Liver (tissue), 9 donors: Measurements from ENCODE around the gene FADS1. TPM values are rescaled to one million over a fixed set of nuclear protein-coding genes. Genes with fewer than 3 reads are reported as not detected.

Experiments
- DNase-seq: peaks from one replicate; pipeline ENCODE4 v3.0.0-alpha.2; 2017; ENCODE audit warnings: low spot score
- H3K27ac ChIP-seq, 2 donors: one replicate each; pipeline ENCODE4 v1.7.0; 2013; ENCODE audit warnings: inconsistent platforms in 2 of 2, low read length in 2 of 2, control low read depth in 1 of 2, low read depth in 1 of 2, mild to moderate bottlenecking in 1 of 2
- H3K27me3 ChIP-seq, 4 donors: one replicate each; pipeline versions ENCODE4 v1.6.1 to v1.7.0; 2013; ENCODE audit warnings: low read length in 3 of 4, inconsistent platforms in 1 of 4, mild to moderate bottlenecking in 1 of 4, moderate library complexity in 1 of 4; ENCODE audit not compliant: control insufficient read depth in 4 of 4, insufficient read depth in 4 of 4
- H3K36me3 ChIP-seq, 4 donors: one replicate each; pipeline versions ENCODE4 v1.6.1 to v1.7.0; 2013; ENCODE audit warnings: low read length in 3 of 4, mild to moderate bottlenecking in 3 of 4, low read depth in 1 of 4, moderate library complexity in 1 of 4; ENCODE audit not compliant: control insufficient read depth in 4 of 4, insufficient read depth in 3 of 4
- H3K4me1 ChIP-seq, 4 donors: one replicate each; pipeline versions ENCODE4 v1.6.1 to v1.7.0; 2013; ENCODE audit warnings: low read length in 3 of 4, mild to moderate bottlenecking in 3 of 4, moderate library complexity in 1 of 4; ENCODE audit not compliant: control insufficient read depth in 4 of 4, insufficient read depth in 4 of 4
- H3K4me3 ChIP-seq, 3 donors: one replicate each; pipeline versions ENCODE4 v1.6.1 to v1.7.0; 2013; ENCODE audit warnings: low read length in 3 of 3, control low read depth in 1 of 3, low read depth in 1 of 3, mild to moderate bottlenecking in 1 of 3
- H3K9ac ChIP-seq, 2 donors: one replicate each; pipeline ENCODE4 v1.7.0; 2013; ENCODE audit warnings: low read length in 2 of 2, mild to moderate bottlenecking in 2 of 2, moderate library complexity in 2 of 2, control low read depth in 1 of 2, low read depth in 1 of 2
- H3K9me3 ChIP-seq, 4 donors: one replicate each; pipeline versions ENCODE4 v1.6.1 to v1.7.0; 2013; ENCODE audit warnings: low read length in 3 of 4; ENCODE audit not compliant: control insufficient read depth in 4 of 4
- ATF3 ChIP-seq: IDR thresholded peaks from 2 replicates; pipeline ENCODE4 v1.6.1; 2016; ENCODE audit warnings: antibody characterized with exemption
- EGR1 ChIP-seq, 2 donors: IDR thresholded peaks; 2 replicates each; pipeline ENCODE4 v1.6.1; 2016 to 2018; ENCODE audit warnings: antibody characterized with exemption in 2 of 2, low read depth in 2 of 2
- FOXA1 ChIP-seq: IDR thresholded peaks from 2 replicates; pipeline ENCODE4 v1.6.1; 2016; ENCODE audit warnings: antibody characterized with exemption
- FOXA2 ChIP-seq: IDR thresholded peaks from 2 replicates; pipeline ENCODE4 v1.6.1; 2016; ENCODE audit warnings: antibody characterized with exemption
- HNF4A ChIP-seq, 2 donors: conservative IDR thresholded peaks; 2 replicates each; pipeline ENCODE4 v1.6.1; 2016; ENCODE audit warnings: antibody characterized with exemption in 2 of 2, mild to moderate bottlenecking in 2 of 2
- HNF4G ChIP-seq: IDR thresholded peaks from 2 replicates; pipeline ENCODE4 v1.6.1; 2016; ENCODE audit warnings: antibody characterized with exemption
- JUND ChIP-seq, 2 donors: IDR thresholded peaks; 2 replicates each; pipeline ENCODE4 v1.6.1; 2016; ENCODE audit warnings: antibody characterized with exemption in 2 of 2
- NR2F2 ChIP-seq: IDR thresholded peaks from 2 replicates; pipeline ENCODE4 v1.6.1; 2016; ENCODE audit warnings: antibody characterized with exemption
- RAD21 ChIP-seq, 2 donors: IDR thresholded peaks; 2 replicates each; pipeline ENCODE4 v1.6.1; 2016; ENCODE audit warnings: antibody characterized with exemption in 2 of 2, mild to moderate bottlenecking in 2 of 2
- RXRA ChIP-seq, 2 donors: IDR thresholded peaks; 2 replicates each; pipeline ENCODE4 v1.6.1; 2017 to 2018; ENCODE audit warnings: antibody characterized with exemption in 2 of 2, mild to moderate bottlenecking in 1 of 2
- SP1 ChIP-seq: IDR thresholded peaks from 2 replicates; pipeline ENCODE4 v1.6.1; 2018; ENCODE audit warnings: antibody characterized with exemption, mild to moderate bottlenecking
- TAF1 ChIP-seq: conservative IDR thresholded peaks from 2 replicates; pipeline ENCODE4 v1.6.1; 2016; ENCODE audit warnings: antibody characterized with exemption, mild to moderate bottlenecking
- YY1 ChIP-seq: IDR thresholded peaks from 2 replicates; pipeline ENCODE4 v1.6.1; 2016; ENCODE audit warnings: antibody characterized with exemption, mild to moderate bottlenecking
- WGBS: extraction: QIAGEN DNeasy Blood & Tissue Kit; methylation state at CpG from one replicate; pipeline ENCODE4 v1.1.7; 2013; 5-methylcytosine and 5-hydroxymethylcytosine counted together
- polyA plus RNA-seq, 2 donors: library from polyadenylated mRNA; stranded (reverse) in 1 of 2; unstranded in 1 of 2; fragments of 200-250 nt in 1 of 2; fragments of >200 nt in 1 of 2; fragmentation: Nextera tagmentation in 1 of 2; extraction: Ambion mirVana in 1 of 2; gene quantifications; one replicate each; pipeline versions ENCODE4 v1.2.1 to v1.2.3, GENCODE V29; 2013 to 2015
- total RNA-seq, 2 donors: library from RNA; depleted of rRNA; stranded (reverse); fragments of >200 nt; gene quantifications; one replicate each; pipeline ENCODE4 v1.2.3, GENCODE V29; 2014
- TF ChIP-seq, protein P1 (sequence below): IDR thresholded peaks from 2 replicates; pipeline ENCODE4 v1.6.1; 2016; ENCODE audit warnings: antibody characterized with exemption, mild to moderate bottlenecking
- TF ChIP-seq, protein P2 (sequence below): IDR thresholded peaks from 2 replicates; pipeline ENCODE4 v1.6.1; 2016; ENCODE audit warnings: antibody characterized with exemption
- TF ChIP-seq, protein P3 (sequence below): fragments of 150-350 bp; IDR thresholded peaks from 2 replicates; pipeline ENCODE4 v1.5.1; 2017; ENCODE audit warnings: improper control_type of control experiment, low read depth, low read length; ENCODE audit not compliant: missing input control
- TF ChIP-seq, protein P4 (sequence below): IDR thresholded peaks from 2 replicates; pipeline ENCODE4 v1.6.1; 2016; ENCODE audit warnings: antibody characterized with exemption
- donor health status: healthy.
- donor health status: healthy.
- donor health status: healthy.
- donor health status: healthy.
- donor health status: healthy.

The FADS1 gene
- total and polyA plus RNA-seq, 4 donors = 16.8 to 137 (median 58.7) TPM

DNA sequence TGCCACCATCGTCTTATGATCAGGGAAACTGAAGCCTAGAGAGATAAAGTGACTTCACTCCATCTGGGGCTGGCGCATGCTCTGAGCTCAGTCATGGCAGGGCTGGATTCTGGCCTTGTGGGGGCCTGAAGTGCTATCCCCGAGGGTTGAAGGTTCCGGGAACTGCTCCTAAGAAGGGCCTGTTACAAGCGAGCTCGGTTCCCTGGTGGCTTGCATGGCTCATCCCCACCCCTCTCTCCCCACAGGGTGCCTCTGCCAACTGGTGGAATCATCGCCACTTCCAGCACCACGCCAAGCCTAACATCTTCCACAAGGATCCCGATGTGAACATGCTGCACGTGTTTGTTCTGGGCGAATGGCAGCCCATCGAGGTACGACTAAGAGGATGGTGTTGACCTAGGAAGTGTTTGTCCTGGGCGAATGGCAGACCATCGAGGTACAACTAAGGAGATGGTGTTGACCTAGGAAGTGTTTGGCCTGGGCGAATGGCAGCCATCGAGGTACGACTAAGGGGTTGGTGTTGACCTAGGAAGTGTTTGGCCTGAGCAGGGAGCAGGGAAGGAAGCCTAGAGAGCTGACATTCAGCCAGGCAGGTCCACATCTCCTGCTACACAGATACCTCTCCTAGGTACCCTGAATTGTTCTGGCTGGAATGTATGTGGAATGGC lies 31.2 kb upstream of the FADS1 start:
- Histone ChIP-seq H3K9ac (no peak overlapping the region), H3K27ac (no peak overlapping the region), H3K36me3 (peaks cover 4 to 31% (median 17%) of the 10 kb centered on the region in 4 donors), H3K4me1 (peaks cover 0 to 14% (median 1%) of the 10 kb centered on the region in 4 donors), H3K27me3 (no peaks in the 10 kb centered on the region), H3K4me3 (no peak overlapping the region), H3K9me3 (no peaks in the 10 kb centered on the region)
- no peak for TF ChIP-seq RAD21 (IDR thresholded peaks at IDR 0.05)
- TF ChIP-seq YY1 = no peak
- no peak for TF ChIP-seq NR2F2
- no peak for TF ChIP-seq SP1
- TF ChIP-seq TAF1 = no peak
- no peak for TF ChIP-seq HNF4G
- TF ChIP-seq, protein P1, sequence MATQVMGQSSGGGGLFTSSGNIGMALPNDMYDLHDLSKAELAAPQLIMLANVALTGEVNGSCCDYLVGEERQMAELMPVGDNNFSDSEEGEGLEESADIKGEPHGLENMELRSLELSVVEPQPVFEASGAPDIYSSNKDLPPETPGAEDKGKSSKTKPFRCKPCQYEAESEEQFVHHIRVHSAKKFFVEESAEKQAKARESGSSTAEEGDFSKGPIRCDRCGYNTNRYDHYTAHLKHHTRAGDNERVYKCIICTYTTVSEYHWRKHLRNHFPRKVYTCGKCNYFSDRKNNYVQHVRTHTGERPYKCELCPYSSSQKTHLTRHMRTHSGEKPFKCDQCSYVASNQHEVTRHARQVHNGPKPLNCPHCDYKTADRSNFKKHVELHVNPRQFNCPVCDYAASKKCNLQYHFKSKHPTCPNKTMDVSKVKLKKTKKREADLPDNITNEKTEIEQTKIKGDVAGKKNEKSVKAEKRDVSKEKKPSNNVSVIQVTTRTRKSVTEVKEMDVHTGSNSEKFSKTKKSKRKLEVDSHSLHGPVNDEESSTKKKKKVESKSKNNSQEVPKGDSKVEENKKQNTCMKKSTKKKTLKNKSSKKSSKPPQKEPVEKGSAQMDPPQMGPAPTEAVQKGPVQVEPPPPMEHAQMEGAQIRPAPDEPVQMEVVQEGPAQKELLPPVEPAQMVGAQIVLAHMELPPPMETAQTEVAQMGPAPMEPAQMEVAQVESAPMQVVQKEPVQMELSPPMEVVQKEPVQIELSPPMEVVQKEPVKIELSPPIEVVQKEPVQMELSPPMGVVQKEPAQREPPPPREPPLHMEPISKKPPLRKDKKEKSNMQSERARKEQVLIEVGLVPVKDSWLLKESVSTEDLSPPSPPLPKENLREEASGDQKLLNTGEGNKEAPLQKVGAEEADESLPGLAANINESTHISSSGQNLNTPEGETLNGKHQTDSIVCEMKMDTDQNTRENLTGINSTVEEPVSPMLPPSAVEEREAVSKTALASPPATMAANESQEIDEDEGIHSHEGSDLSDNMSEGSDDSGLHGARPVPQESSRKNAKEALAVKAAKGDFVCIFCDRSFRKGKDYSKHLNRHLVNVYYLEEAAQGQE = no peak
- TF ChIP-seq, protein P2, sequence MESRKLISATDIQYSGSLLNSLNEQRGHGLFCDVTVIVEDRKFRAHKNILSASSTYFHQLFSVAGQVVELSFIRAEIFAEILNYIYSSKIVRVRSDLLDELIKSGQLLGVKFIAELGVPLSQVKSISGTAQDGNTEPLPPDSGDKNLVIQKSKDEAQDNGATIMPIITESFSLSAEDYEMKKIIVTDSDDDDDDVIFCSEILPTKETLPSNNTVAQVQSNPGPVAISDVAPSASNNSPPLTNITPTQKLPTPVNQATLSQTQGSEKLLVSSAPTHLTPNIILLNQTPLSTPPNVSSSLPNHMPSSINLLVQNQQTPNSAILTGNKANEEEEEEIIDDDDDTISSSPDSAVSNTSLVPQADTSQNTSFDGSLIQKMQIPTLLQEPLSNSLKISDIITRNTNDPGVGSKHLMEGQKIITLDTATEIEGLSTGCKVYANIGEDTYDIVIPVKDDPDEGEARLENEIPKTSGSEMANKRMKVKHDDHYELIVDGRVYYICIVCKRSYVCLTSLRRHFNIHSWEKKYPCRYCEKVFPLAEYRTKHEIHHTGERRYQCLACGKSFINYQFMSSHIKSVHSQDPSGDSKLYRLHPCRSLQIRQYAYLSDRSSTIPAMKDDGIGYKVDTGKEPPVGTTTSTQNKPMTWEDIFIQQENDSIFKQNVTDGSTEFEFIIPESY = no peak
- TF ChIP-seq ATF3 = no peak
- TF ChIP-seq EGR1 (IDR thresholded peaks at IDR 0.05; ENCODE audit: low read depth in 2 of 2) = no peak
- TF ChIP-seq HNF4A (conservative IDR thresholded peaks at IDR 0.05) = no peak
- TF ChIP-seq, protein P3, sequence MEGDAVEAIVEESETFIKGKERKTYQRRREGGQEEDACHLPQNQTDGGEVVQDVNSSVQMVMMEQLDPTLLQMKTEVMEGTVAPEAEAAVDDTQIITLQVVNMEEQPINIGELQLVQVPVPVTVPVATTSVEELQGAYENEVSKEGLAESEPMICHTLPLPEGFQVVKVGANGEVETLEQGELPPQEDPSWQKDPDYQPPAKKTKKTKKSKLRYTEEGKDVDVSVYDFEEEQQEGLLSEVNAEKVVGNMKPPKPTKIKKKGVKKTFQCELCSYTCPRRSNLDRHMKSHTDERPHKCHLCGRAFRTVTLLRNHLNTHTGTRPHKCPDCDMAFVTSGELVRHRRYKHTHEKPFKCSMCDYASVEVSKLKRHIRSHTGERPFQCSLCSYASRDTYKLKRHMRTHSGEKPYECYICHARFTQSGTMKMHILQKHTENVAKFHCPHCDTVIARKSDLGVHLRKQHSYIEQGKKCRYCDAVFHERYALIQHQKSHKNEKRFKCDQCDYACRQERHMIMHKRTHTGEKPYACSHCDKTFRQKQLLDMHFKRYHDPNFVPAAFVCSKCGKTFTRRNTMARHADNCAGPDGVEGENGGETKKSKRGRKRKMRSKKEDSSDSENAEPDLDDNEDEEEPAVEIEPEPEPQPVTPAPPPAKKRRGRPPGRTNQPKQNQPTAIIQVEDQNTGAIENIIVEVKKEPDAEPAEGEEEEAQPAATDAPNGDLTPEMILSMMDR = no peak
- 93% methylated on average over 18 of the region's 18 CpGs for WGBS
- DNase-seq = no peak

DNA sequence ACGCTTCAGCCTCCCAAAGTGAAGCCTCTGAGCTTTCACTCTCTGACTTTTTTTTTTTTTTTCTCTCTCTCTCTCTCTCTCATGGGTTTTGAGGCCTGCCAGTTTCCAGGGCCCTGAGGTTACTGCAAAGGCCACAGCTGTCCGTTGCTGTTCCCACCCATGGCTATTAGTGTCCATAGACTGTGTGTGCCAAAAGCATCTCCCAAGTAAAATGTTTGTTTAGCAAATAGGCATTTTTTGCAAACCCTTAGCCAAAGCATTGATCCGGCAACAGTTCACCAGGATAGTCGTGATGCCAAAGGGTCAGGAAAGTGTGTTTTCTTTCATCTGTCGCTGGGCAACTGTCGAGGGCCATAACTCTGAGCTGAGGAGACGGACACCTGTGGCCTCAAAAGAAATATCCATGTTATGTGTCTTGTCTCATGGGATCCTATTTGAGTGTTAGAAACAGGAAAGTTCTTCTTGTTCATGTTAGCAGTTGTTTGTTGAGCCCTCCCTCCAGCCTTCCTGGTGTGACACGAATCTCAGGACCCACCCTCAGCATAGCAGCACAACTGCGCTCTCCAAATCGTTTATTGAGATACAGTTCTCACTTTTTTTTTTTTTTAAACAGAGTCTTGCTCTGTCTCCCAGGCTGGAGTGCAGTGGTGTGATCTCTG lies 29.7 kb upstream of the FADS1 start:
- Histone ChIP-seq H3K27ac (no peak overlapping the region), H3K9ac (no peak overlapping the region), H3K27me3 (no peaks in the 10 kb centered on the region), H3K9me3 (no peaks in the 10 kb centered on the region), H3K4me1 (peaks cover 0 to 14% (median 1%) of the 10 kb centered on the region in 4 donors), H3K4me3 (no peak overlapping the region), H3K36me3 (peaks cover 7 to 34% (median 19%) of the 10 kb centered on the region in 4 donors)
- DNase-seq = no peak
- WGBS = 53% methylated on average over 10 of the region's 10 CpGs
- TF ChIP-seq, protein P2 = no peak
- TF ChIP-seq RAD21 (IDR thresholded peaks at IDR 0.05) = peak in 1 of 2 donors; percentile 32
- peak; percentile 35 for TF ChIP-seq SP1
- TF ChIP-seq, protein P4, sequence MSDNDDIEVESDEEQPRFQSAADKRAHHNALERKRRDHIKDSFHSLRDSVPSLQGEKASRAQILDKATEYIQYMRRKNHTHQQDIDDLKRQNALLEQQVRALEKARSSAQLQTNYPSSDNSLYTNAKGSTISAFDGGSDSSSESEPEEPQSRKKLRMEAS = no peak
- TF ChIP-seq FOXA1 = no peak
- TF ChIP-seq TAF1 = no peak
- TF ChIP-seq FOXA2 = no peak
- TF ChIP-seq EGR1 (IDR thresholded peaks at IDR 0.05; ENCODE audit: low read depth in 2 of 2) = no peak
- TF ChIP-seq, protein P3 = no peak
- TF ChIP-seq HNF4A (conservative IDR thresholded peaks at IDR 0.05) = peak; percentile 41 to 48
- no peak for TF ChIP-seq YY1
- no peak for TF ChIP-seq JUND (IDR thresholded peaks at IDR 0.05)
- TF ChIP-seq HNF4G = no peak
- TF ChIP-seq RXRA (IDR thresholded peaks at IDR 0.05) = peak; percentile 59 to 67
- no peak for TF ChIP-seq NR2F2
